K562 (cell line): Measurements from ENCODE around the gene GBA2. TPM values are rescaled to one million over a fixed set of nuclear protein-coding genes. Genes with fewer than 3 reads are reported as not detected.

Experiments
- BACH1 ChIP-seq: fragments of 200-800 bp; sonication (Bioruptor generic); IDR thresholded peaks from 2 replicates; pipeline ENCODE4 v1.6.1; 2016; ENCODE audit warnings: missing genetic modification characterization, missing compliant biosample characterization
- CHD4 ChIP-seq: fragments of 200-600 bp; sonication (generic); IDR thresholded peaks from 3 replicates; pipeline ENCODE4 v1.6.1; 2012; ENCODE audit warnings: low read depth, mild to moderate bottlenecking, mixed read lengths, low read length, inconsistent platforms; ENCODE audit not compliant: insufficient read depth, insufficient replicate concordance, poor library complexity, severe bottlenecking
- DNMT1 ChIP-seq: fragments of 450-650 bp; IDR thresholded peaks from 2 replicates; pipeline ENCODE4 v1.6.1; 2016; ENCODE audit warnings: antibody characterized with exemption, mild to moderate bottlenecking
- ELF2 ChIP-seq: fragments of 250-450 bp; sonication (Bioruptor Pico); IDR thresholded peaks from 2 replicates; pipeline ENCODE4 v1.5.0; 2021; ENCODE audit warnings: mild to moderate bottlenecking
- ILF3 ChIP-seq: fragments of 450-650 bp; IDR thresholded peaks from 2 replicates; pipeline ENCODE4 v1.6.1; 2018; ENCODE audit warnings: antibody characterized with exemption, mild to moderate bottlenecking, moderate library complexity, borderline replicate concordance
- JUN ChIP-seq, 2 experiments: sonication (generic) in 1 of 2; formaldehyde crosslinking in 1 of 2; IDR thresholded peaks; 2 replicates each; pipeline versions ENCODE4 v1.6.1 to v1.8.0; 2012 to 2022; ENCODE audit warnings: borderline replicate concordance in 2 of 2, mild to moderate bottlenecking in 2 of 2, improper control_type of control experiment in 1 of 2, low read depth in 1 of 2, low read length in 1 of 2, missing genetic modification reagents in 1 of 2
- KLF16 ChIP-seq: IDR thresholded peaks from 2 replicates; pipeline ENCODE4 v1.6.1; 2016; ENCODE audit warnings: antibody characterized with exemption
- MECOM ChIP-seq: fragments of 250-450 bp; sonication (Bioruptor Pico); IDR thresholded peaks from 2 replicates; pipeline ENCODE4 v1.8.0; 2022; ENCODE audit warnings: inconsistent platforms
- MYNN ChIP-seq, 2 experiments: sonication (generic); formaldehyde crosslinking in 1 of 2; IDR thresholded peaks; 2 replicates each; pipeline versions ENCODE4 v1.5.0 to v1.6.1; 2016 to 2020; ENCODE audit warnings: antibody characterized with exemption in 1 of 2, missing genetic modification reagents in 1 of 2
- NR2C2 ChIP-seq, 2 experiments: fragments of 200-800 bp in 1 of 2; sonication (Bioruptor generic) in 1 of 2; sonication (generic) in 1 of 2; formaldehyde crosslinking in 1 of 2; IDR thresholded peaks; 2 replicates each; pipeline versions ENCODE4 v1.6.1 to v1.8.0; 2016 to 2022; ENCODE audit warnings: mild to moderate bottlenecking in 1 of 2, missing compliant biosample characterization in 1 of 2, missing genetic modification characterization in 1 of 2, missing genetic modification reagents in 1 of 2
- PHF8 ChIP-seq: fragments of 200-600 bp; sonication (generic); IDR thresholded peaks from 2 replicates; pipeline ENCODE4 v1.6.1; 2012; ENCODE audit warnings: mixed run types, mild to moderate bottlenecking, inconsistent platforms, low read length, moderate library complexity, borderline replicate concordance
- POLR2A ChIP-seq: fragments of 450-650 bp; conservative IDR thresholded peaks from 2 replicates; pipeline ENCODE4 v1.6.1; 2016
- POLR2H ChIP-seq: IDR thresholded peaks from 2 replicates; pipeline ENCODE4 v1.6.1; 2016; ENCODE audit warnings: missing genetic modification characterization, low read depth, mild to moderate bottlenecking, control low read depth, missing compliant biosample characterization, moderate library complexity
- TFAM ChIP-seq: fragments of 250-450 bp; sonication (Bioruptor Pico); conservative IDR thresholded peaks from 2 replicates; pipeline ENCODE4 v1.5.0; 2021; ENCODE audit warnings: mild to moderate bottlenecking, moderate library complexity
- XRCC5 ChIP-seq: fragments of 200-400 bp; formaldehyde crosslinking; IDR thresholded peaks from 2 replicates; pipeline ENCODE4 v1.6.1; 2017; ENCODE audit warnings: low read depth, mild to moderate bottlenecking, low read length
- ZNF436 ChIP-seq: fragments of 250-450, 450-650 bp; sonication (Bioruptor Pico); formaldehyde crosslinking; IDR thresholded peaks from 2 replicates; pipeline ENCODE4 v1.7.0; 2020; ENCODE audit warnings: mild to moderate bottlenecking
- ZNF589 ChIP-seq: fragments of 200-800 bp; sonication (Bioruptor generic); IDR thresholded peaks from 2 replicates; pipeline ENCODE4 v1.6.1; 2016; ENCODE audit warnings: low read depth, missing genetic modification characterization, missing compliant biosample characterization
- ZNF668 ChIP-seq: fragments of 250-450 bp; sonication (Bioruptor Pico); IDR thresholded peaks from 2 replicates; pipeline ENCODE4 v1.8.0; 2022; ENCODE audit warnings: mild to moderate bottlenecking, inconsistent platforms
- polyA plus RNA-seq, 8 experiments: library from polyadenylated mRNA; depleted of rRNA in 4 of 8; stranded (reverse) in 5 of 8; unstranded in 3 of 8; fragments of >200 nt; fragmentation: Nextera tagmentation in 2 of 8; fragmentation: Illumina TruSeq in 1 of 8; extraction: Ambion mirVana in 2 of 8; extraction: Trizol in 1 of 8; gene quantifications; 2 replicates each; pipeline versions ENCODE4 v1.2.1 to v1.2.3, GENCODE V29; 2011 to 2014; ENCODE audit warnings: inconsistent platforms in 1 of 8, missing spikeins in 1 of 8
- total RNA-seq, 7 experiments: library from RNA; depleted of rRNA in 6 of 7; stranded (reverse); fragments of >200 nt in 6 of 7; fragmentation: Illumina TruSeq in 2 of 7; extraction: Trizol in 2 of 7; gene quantifications; 2 replicates each; pipeline versions ENCODE4 v1.2.1 to v1.2.3, GENCODE V29; 2011 to 2021; ENCODE audit warnings: low replicate concordance in 1 of 7
- TF ChIP-seq, protein P1 (sequence below): fragments of 250-450 bp; sonication (Bioruptor Pico); IDR thresholded peaks from 2 replicates; pipeline ENCODE4 v1.5.0; 2021; ENCODE audit warnings: mild to moderate bottlenecking, moderate library complexity
- TF ChIP-seq, protein P2 (sequence below): fragments of 250-450 bp; sonication (Bioruptor Pico); IDR thresholded peaks from 2 replicates; pipeline ENCODE4 v1.8.0; 2022; ENCODE audit warnings: inconsistent platforms
- TF ChIP-seq, protein P3 (sequence below): fragments of 250-450 bp; sonication (Bioruptor Pico); IDR thresholded peaks from 2 replicates; pipeline ENCODE4 v1.8.0; 2022; ENCODE audit warnings: moderate library complexity, mild to moderate bottlenecking, inconsistent platforms

Gene GBA2
- total and polyA plus RNA-seq, 9 of the 15 experiments (the other 6 are each of a cell fraction or from before 2014, with no cell fraction given): 14.1 to 60.4 (median 32.1) TPM

DNA sequence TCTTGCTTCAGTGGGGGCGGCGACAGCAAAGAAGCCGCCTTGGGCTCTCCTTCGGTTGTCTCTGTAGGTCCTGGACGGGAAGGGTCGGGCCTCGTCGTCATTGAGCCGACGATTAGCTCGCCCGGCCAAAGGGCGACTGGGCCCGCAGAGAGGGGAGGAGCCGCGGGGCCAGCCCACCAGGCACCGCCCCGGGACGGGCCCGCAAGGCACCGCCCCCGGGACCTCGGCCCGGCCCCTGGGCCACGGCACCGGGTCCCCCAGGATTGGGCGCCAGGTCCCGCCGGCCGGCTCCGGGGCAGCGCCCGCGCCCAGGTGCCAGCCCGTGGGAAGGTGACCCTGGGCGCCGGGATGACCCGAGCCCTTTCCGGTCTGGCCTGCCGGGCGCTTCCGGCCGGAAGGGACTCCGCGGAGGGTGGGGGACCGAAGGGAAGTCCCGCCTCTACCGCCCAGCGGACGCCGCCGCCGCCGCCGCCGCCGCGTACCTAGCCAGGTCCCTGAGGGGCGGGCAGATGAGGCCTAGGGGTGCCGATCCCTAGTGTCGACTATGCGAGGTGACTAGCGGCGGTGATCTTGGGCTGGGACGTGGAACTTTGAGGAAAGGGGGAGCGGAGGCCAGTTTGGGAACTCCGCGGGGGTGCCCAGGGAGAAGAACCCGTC, at the start of gene GBA2, which contains the start of gene RGP1 (continued):
- TF ChIP-seq, protein P1, sequence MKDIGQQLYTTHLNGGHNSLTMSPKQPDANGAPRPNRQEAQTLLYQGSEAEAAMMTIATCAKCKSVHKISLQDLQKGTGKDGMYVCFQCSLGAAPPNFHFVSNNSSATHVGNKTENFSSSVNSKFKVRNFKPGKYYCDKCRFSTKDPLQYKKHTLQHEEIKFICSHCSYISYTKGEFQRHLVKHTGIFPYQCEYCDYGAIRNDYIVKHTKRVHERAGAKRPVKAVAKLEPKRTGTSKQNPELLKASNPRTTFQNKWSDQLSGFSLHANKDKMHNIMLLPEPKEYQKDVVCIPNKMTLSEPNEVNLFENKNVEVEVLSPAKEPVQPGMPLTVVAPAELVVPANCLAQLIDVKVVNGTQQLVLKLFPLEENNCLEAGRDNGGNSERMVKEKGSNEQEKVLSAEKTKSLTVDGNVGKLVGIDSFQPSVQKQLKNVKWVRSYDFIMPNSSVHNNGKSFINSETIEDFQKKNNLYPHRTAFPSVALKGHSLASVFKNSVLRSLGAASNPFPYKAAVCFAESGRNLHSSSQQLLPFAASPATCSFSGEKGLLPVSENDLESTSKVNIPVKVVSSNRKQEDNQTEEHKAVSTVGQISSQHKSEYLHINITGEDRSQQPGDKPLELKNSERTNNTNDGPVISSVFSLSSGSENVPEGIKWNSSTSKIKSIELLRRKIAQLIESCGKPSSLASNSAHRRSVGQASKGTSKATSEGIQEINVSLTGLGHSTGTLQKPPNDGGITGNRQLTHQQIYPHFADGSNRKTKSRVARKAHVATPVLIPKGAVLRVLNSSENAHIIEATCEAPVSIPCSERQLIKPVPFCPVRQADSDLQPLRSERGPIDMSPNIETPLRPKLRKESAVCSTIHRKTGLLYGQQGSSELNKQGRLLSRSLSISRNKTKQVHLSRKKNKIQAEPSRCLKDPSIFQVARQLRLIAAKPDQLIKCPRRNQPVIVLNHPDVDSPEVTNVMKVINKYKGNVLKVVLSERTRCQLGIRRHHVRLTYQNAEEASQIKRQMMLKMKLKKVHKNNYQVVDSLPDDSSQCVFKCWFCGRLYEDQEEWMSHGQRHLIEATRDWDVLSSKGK (CRISPR knock-in tag): no peak
- TF ChIP-seq JUN (IDR thresholded peaks at IDR 0.05; ENCODE audit: borderline replicate concordance, low read depth, low read length): no peak
- TF ChIP-seq JUN (CRISPR knock-in tag; IDR thresholded peaks at IDR 0.05; ENCODE audit: borderline replicate concordance): no peak
- no peak for TF ChIP-seq MYNN (IDR thresholded peaks at IDR 0.05)
- no peak for TF ChIP-seq MYNN (CRISPR knock-in tag; IDR thresholded peaks at IDR 0.05)
- TF ChIP-seq, protein P2, sequence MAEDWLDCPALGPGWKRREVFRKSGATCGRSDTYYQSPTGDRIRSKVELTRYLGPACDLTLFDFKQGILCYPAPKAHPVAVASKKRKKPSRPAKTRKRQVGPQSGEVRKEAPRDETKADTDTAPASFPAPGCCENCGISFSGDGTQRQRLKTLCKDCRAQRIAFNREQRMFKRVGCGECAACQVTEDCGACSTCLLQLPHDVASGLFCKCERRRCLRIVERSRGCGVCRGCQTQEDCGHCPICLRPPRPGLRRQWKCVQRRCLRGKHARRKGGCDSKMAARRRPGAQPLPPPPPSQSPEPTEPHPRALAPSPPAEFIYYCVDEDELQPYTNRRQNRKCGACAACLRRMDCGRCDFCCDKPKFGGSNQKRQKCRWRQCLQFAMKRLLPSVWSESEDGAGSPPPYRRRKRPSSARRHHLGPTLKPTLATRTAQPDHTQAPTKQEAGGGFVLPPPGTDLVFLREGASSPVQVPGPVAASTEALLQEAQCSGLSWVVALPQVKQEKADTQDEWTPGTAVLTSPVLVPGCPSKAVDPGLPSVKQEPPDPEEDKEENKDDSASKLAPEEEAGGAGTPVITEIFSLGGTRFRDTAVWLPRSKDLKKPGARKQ (CRISPR knock-in tag): no peak
- TF ChIP-seq CHD4: no peak
- no peak for TF ChIP-seq ILF3
- no peak for TF ChIP-seq ZNF589
- no peak for TF ChIP-seq TFAM (CRISPR knock-in tag)
- peak; percentile 60; the same call in 1 of the 2 replicates for TF ChIP-seq ELF2
- peak; percentile 86; the same call in 1 of the 2 replicates for TF ChIP-seq PHF8
- peak; percentile 62; the same call in 1 of the 2 replicates for TF ChIP-seq POLR2A
- no peak for TF ChIP-seq BACH1 (tag)
- no peak; the same call in 1 of the 2 replicates for TF ChIP-seq NR2C2 (CRISPR knock-in tag; IDR thresholded peaks at IDR 0.05)
- peak; percentile 96 for TF ChIP-seq NR2C2 (tag; IDR thresholded peaks at IDR 0.05)
- no peak for TF ChIP-seq DNMT1
- TF ChIP-seq XRCC5: no peak
- TF ChIP-seq, protein P3, sequence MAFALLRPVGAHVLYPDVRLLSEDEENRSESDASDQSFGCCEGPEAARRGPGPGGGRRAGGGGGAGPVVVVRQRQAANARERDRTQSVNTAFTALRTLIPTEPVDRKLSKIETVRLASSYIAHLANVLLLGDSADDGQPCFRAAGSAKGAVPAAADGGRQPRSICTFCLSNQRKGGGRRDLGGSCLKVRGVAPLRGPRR: no peak
- no peak for TF ChIP-seq MECOM (CRISPR knock-in tag)
- peak; percentile 48; the same call in 1 of the 2 replicates for TF ChIP-seq POLR2H (tag)
- no peak for TF ChIP-seq ZNF668 (CRISPR knock-in tag)
- TF ChIP-seq KLF16: no peak
- no peak for TF ChIP-seq ZNF436 (CRISPR knock-in tag)
